ENCODE results near the gene TTF1.

DNA sequence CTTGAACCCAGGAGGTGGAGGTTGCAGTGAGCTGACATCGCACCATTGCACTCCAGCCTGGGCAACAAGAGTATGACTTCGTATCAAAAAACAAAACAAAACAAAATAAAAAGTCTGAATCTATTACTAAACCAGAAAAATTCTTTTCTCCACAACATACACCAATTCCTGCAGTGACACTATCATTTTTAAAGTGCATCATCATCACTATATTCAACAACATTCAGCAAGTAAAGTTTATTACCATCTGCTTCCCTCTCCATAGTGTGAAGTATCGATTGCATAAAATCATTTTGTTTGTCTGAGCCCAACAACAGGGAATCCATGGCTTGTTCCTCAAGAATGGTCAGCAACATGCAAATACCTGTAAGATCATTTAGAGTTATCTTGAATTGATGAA lies 72.3 kb downstream of the TTF1 start:
- TF ChIP-seq, protein P1, sequence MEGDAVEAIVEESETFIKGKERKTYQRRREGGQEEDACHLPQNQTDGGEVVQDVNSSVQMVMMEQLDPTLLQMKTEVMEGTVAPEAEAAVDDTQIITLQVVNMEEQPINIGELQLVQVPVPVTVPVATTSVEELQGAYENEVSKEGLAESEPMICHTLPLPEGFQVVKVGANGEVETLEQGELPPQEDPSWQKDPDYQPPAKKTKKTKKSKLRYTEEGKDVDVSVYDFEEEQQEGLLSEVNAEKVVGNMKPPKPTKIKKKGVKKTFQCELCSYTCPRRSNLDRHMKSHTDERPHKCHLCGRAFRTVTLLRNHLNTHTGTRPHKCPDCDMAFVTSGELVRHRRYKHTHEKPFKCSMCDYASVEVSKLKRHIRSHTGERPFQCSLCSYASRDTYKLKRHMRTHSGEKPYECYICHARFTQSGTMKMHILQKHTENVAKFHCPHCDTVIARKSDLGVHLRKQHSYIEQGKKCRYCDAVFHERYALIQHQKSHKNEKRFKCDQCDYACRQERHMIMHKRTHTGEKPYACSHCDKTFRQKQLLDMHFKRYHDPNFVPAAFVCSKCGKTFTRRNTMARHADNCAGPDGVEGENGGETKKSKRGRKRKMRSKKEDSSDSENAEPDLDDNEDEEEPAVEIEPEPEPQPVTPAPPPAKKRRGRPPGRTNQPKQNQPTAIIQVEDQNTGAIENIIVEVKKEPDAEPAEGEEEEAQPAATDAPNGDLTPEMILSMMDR (IDR thresholded peaks at IDR 0.05) = no peak
- no peak for TF ChIP-seq EP300 (IDR thresholded peaks at IDR 0.05)

All from ovary (tissue), 3 donors.